ENCODE measurements around the gene IFRD1. TPM values are rescaled to one million over a fixed set of nuclear protein-coding genes. Genes with fewer than 3 reads are reported as not detected.

IFRD1 gene
- total RNA-seq, 1 experiment from 2014 or later, result 67.8 TPM

DNA sequence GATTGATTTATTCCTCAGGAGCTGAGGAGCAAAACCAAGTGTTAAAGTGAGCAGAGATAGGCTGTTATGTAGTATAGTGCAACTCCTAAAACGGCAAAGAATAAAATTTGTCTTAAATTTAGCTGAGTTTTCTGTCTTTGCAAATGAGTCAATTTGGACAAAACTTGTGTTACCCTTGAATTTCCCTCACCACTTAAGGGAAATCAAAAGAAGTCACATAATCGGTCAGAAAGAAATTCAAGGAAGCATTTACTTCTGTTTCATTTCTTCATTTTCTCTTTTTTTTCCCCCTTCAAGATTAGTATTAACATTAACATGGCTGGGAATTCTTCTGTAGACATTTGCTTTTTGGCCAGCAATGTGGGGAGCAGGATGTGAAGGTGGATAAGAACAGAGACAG, 44.4 kb downstream of the IFRD1 start:
- H3K4ac ChIP-seq (ENCODE audit: low read depth, low read length), result no peak overlapping the region
- H2AFZ ChIP-seq (ENCODE audit: low read length), result no peak overlapping the region
- no peaks in the 10 kb centered on the region for H3K79me1 ChIP-seq (ENCODE audit: insufficient read depth, low read depth, low read length, poor library complexity, severe bottlenecking)
- H3K4me1 ChIP-seq (ENCODE audit: insufficient read depth, low read length), result no peaks in the 10 kb centered on the region
- Mint-ChIP-seq H3K4me3 (no peak overlapping the region), H3K27me3 (ENCODE audit: low read depth) (peaks cover 4% of the 10 kb centered on the region; the same call in 1 of the 2 replicates), H3K9me3 (no peaks in the 10 kb centered on the region), H3K27ac (no peak overlapping the region), H3K4me1 (0 out of 4 replicates have a peak, but pooled peaks cover 2 to 3% of the 10 kb centered on the region in 2 experiments), H3K36me3 (ENCODE audit: insufficient read depth in 1 of 3, low read depth in 3 of 3) (no peaks in the 10 kb centered on the region)
- no peak overlapping the region for H4K5ac ChIP-seq (ENCODE audit: insufficient read length, low read depth, low read length)
- H3K56ac ChIP-seq (ENCODE audit: insufficient read length, low read depth, low read length), result no peak overlapping the region
- H3K14ac ChIP-seq (ENCODE audit: insufficient read depth, low read length), result no peak overlapping the region
- H2BK5ac ChIP-seq (ENCODE audit: insufficient read length, low read length), result no peak overlapping the region
- no peaks in the 10 kb centered on the region for H4K20me1 ChIP-seq (ENCODE audit: control insufficient read depth, insufficient read depth, insufficient read length)
- H2BK120ac ChIP-seq (ENCODE audit: low read depth, low read length, poor library complexity, severe bottlenecking), result no peak overlapping the region
- H3K23ac ChIP-seq (ENCODE audit: insufficient read length, low read depth, low read length), result no peak overlapping the region
- no peak overlapping the region for H3T11ph ChIP-seq (ENCODE audit: low read length)
- H3K23me2 ChIP-seq (ENCODE audit: insufficient read length, low read depth, low read length, poor library complexity, severe bottlenecking), result no peaks in the 10 kb centered on the region
- no peak overlapping the region for H2AK5ac ChIP-seq (ENCODE audit: insufficient read length, low read length)
- no peaks in the 10 kb centered on the region for H3K9me3 ChIP-seq (ENCODE audit: control insufficient read depth, low read depth, low read length)
- H2BK20ac ChIP-seq (ENCODE audit: low read depth, low read length, poor library complexity, severe bottlenecking), result no peak overlapping the region
- H3K18ac ChIP-seq (ENCODE audit: insufficient read length, low read depth, low read length), result no peak overlapping the region
- TF ChIP-seq, protein P1, sequence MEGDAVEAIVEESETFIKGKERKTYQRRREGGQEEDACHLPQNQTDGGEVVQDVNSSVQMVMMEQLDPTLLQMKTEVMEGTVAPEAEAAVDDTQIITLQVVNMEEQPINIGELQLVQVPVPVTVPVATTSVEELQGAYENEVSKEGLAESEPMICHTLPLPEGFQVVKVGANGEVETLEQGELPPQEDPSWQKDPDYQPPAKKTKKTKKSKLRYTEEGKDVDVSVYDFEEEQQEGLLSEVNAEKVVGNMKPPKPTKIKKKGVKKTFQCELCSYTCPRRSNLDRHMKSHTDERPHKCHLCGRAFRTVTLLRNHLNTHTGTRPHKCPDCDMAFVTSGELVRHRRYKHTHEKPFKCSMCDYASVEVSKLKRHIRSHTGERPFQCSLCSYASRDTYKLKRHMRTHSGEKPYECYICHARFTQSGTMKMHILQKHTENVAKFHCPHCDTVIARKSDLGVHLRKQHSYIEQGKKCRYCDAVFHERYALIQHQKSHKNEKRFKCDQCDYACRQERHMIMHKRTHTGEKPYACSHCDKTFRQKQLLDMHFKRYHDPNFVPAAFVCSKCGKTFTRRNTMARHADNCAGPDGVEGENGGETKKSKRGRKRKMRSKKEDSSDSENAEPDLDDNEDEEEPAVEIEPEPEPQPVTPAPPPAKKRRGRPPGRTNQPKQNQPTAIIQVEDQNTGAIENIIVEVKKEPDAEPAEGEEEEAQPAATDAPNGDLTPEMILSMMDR (conservative IDR thresholded peaks at IDR 0.05), result no peak
- no peak overlapping the region for H3K9ac ChIP-seq (ENCODE audit: extremely low read depth, insufficient read length, low read length)
- no peak overlapping the region for H3K27ac ChIP-seq (ENCODE audit: insufficient read length, low read depth, low read length)
- H2BK15ac ChIP-seq (ENCODE audit: low read depth, low read length), result no peak overlapping the region
- WGBS (ENCODE audit: extremely low coverage, insufficient read length, low lambda C conversion rate), result no CpG with 5 or more reads among the region's 2 CpGs
- no peaks in the 10 kb centered on the region for H3K27me3 ChIP-seq (ENCODE audit: insufficient read depth, low read length)
- H2BK12ac ChIP-seq (ENCODE audit: insufficient read length, low read depth, low read length), result no peak overlapping the region
- no peak overlapping the region for H3K4me2 ChIP-seq (ENCODE audit: insufficient read depth, insufficient read length, low read length)
- DNase-seq, result no peak
- H4K91ac ChIP-seq (ENCODE audit: insufficient read length, low read depth, low read length), result no peak overlapping the region
- no peak overlapping the region for H4K8ac ChIP-seq (replicated peaks; ENCODE audit: insufficient read length, low read depth, low read length)
- H3K79me2 ChIP-seq (ENCODE audit: insufficient read depth, low read length), result no peaks in the 10 kb centered on the region
